GM12875 (cell line): Measurements from ENCODE around the gene CTSZ.
"Not testable (repeated sequence)": the region's sequence is repeated elsewhere in the genome, so short reads cannot be mapped to it uniquely, and the experiment has no call there.

Source experiments
- H3K4me3 ChIP-seq: one replicate; pipeline ENCODE4 v1.5.1; 2011; ENCODE audit warnings: low read depth, low read length, control low read depth
- CTCF ChIP-seq: IDR thresholded peaks from 2 replicates; pipeline ENCODE4 v1.5.1; 2011; ENCODE audit warnings: low read depth, mild to moderate bottlenecking, control low read depth, inconsistent platforms, low read length, moderate library complexity, borderline replicate concordance; ENCODE audit not compliant: insufficient read depth

Gene CTSZ

DNA sequence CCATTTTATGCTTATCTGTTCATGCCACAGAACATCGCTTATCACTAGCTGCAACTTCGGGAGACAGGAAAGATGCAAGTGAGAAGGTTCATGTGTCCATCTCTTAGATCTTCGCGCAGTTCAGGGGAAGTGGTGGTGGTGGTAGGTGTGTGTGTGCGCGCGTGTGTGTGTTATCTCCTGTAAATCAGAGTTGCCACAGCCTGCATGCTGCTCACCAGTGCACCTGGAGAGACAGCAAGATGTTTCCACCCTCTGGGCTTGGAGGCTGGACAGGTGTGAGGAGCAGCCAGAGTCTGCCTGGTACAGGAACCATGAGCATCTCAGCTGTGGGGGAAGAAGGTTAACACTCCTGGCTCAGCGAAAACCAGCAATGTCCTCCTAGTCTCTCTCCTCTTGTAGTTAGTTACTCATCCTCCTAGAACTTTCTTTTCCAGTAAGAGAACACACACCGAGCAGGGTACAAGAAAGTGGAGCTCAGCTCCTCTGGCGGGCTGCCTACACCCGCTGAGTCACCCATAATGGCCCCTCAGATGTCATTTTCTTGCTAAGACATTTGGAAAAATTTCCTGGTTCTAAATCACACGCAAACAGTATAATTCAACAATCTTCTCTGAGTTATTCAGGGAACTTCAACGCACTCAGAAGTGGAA, 7.0 kb upstream of the CTSZ start:
- H3K4me3 ChIP-seq = no peak overlapping the region
- TF ChIP-seq CTCF = no peak

DNA sequence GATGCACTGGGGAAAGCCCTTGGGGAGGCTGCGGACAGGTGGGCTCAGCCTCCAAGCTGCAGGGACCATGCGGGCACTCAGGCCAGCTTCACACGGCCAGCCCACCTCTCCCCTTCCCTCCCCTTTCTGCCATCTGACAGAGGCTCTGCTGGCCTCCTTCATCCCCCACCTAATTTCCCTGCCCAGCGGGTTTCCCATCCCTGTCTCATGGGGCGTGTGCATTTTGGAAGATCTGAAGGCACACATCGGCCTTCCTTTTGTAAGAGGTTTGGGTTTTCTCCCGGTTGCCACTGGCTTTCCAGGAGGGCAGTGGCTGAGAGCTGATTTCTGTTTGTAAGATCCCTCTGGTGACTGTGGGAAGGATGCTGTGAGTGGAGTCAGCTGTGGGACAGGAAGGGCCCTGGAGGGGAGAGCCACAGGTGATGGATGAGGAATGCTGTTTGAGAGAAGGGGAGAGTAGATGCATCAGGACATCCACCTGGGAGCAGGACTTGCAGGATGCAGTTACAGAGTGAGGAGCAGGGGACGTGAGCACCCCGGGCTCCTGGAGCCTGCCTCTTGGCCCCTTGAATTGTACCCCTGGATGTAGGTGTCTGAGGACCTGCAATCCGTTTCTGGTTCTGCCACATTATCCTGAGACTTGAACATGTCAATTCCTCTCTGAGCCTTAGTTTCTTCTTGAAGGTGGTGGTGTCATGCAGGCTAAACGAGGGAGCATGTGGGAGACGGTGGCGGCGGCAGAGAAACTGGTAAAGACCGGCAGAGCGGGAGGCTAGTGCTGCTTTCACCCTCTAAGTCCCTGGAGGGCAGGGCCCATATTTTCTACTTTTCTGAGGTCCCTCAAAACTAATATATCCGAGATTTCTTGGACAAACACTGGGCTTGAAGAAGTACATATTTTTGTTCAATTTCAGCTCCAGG, 6.2 kb upstream of the CTSZ start:
- no peak for TF ChIP-seq CTCF
- no peak overlapping the region for H3K4me3 ChIP-seq

GRCh38 chr20:59011874-59012157, 4.8 kb upstream of the CTSZ start:
- not testable (repeated sequence) for H3K4me3 ChIP-seq

DNA sequence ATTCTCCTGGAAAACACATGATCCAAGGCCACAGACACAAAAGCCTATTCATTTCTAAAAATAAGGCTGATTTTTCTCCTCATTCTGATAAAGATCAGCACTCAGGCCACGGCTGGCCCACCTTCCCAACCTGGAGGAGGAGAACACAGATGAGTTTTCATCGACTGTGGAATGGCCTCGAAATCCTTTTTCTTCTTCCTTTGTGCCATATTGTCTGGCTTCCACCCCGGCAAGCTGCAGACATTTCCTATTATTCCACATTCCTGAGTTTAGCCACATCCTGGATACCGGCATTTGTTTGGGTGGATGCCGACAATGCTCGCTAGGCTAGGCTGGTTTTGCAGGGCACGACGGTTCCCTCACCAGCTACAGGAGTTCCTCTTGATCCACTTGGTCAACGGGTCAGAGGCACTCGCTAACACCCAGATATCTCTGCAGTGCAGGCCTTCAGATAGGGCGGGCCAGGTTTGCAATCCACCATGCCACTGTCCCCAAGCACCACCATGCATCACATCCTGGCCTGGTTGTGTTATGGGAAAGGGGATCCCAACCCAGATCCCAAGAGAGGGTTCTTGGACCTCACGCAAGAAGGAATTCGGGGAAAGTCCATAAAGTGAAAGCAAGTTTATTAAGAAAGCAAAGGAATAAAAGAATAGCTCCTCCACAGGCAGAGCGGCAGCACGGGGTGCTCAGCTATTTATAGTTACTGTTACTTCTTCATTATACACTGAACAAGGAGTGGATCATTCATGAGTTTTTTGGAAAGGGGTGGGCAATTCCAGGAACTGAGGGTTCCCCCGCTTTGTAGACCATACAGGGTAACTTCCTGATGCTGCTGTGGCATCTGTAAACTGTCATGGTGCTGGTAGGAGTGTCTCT, 4.2 kb upstream of the CTSZ start:
- H3K4me3 ChIP-seq = no peak overlapping the region
- no peak for TF ChIP-seq CTCF

DNA sequence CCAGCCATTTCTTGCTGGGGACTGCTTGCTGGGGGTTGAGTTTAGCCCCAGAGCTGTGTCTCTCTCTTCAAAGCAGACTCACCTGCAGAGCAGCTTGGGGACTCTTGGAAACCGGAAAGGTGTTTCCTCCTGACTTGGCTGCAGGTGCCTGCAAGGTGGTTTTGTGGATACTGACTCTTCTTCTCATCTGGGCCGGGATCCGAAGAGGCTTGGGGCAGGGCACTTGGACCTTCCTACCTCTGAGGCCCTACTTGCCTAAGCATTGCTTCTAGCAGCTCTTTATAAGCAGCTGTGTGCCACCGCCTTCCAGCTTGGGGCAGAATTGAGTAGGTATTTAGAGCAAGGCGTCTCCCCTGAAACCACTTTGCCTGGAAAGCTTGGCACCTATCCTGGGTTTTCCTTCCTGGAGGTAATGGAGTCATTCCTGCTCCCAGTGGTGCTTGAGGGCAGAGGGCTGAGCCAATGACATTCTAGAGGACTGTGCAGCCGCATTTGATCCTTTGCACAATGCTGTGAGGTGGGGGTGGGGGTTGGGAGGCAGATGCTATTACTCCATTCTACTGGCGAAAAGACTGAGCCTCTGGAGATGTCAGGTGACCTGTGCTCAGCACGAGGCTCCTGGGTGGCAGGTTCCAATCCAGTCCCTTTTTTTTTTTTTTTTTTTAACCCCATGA, 3.4 kb upstream of the CTSZ start:
- H3K4me3 ChIP-seq = no peak overlapping the region
- TF ChIP-seq CTCF = no peak

- H3K4me3 ChIP-seq = no peak overlapping the region
- no peak for TF ChIP-seq CTCF
Observed at GRCh38 chr20:59008715-59009336, 1.8 kb upstream of the CTSZ start.
